RWPE1 (cell line): Measurements from ENCODE around the gene MKLN1.
A peak's percentile ranks its signal among the peaks of the same experiment; 100 is the strongest.

ENCODE experiments used
- CTCF ChIA-PET: fragments of 350-600 bp; sonication (Branson Sonifier 250); formaldehyde crosslinking; extraction: SDS; loops from one replicate; lab custom pipeline; 2021; lab: Yijun Ruan, JAX
- POLR2A ChIA-PET: fragments of 400-600 bp; formaldehyde crosslinking; extraction: SDS; loops from one replicate; lab custom pipeline; 2020; ENCODE audit warnings: antibody characterized with exemption; ENCODE audit not compliant: low non-redundant PET; lab: Yijun Ruan, JAX
- DNase-seq: peaks from one replicate; pipeline ENCODE4 v3.0.0; 2012; ENCODE audit warnings: low spot score
- H3K27ac ChIP-seq: fragments of 450-650 bp; 2 replicates; pipeline ENCODE4 v1.5.1; 2017
- CTCF ChIP-seq: fragments of 450-650 bp; conservative IDR thresholded peaks from 2 replicates; pipeline ENCODE4 v1.5.1; 2017; ENCODE audit warnings: low read depth, mild to moderate bottlenecking

MKLN1 gene

GRCh38 chr7:131536361-131536849 lies 208.7 kb downstream of the MKLN1 start:
- DNase-seq = no peak
- H3K27ac ChIP-seq = no peak overlapping the region
- ChIA-PET POLR2A (no interaction called here), CTCF (no interaction called here)
- no peak for TF ChIP-seq CTCF

- H3K27ac ChIP-seq = peak overlapping the region; percentile 67
- no peak for TF ChIP-seq CTCF
- CTCF ChIA-PET = interaction anchor here (1.1 kb wide), 1 partner anchor 9 kb away, joined by 3 read pairs; no protein-coding TSS in a partner anchor
- DNase-seq = no peak
- POLR2A ChIA-PET = no interaction called here
These were observed 209.9 kb downstream of the MKLN1 start for GRCh38 chr7:131537571-131537978.

GRCh38 chr7:131538071-131538812 lies 210.6 kb downstream of the MKLN1 start:
- ChIA-PET POLR2A (no interaction called here), CTCF (interaction anchor here (0.7 to 1.1 kb wide), 2 partner anchors 8 to 45 kb away, joined by 3 read pairs; no protein-coding TSS in a partner anchor)
- peak overlapping the region; percentile 67 for H3K27ac ChIP-seq
- TF ChIP-seq CTCF = no peak
- DNase-seq = peak; percentile 75

- peak overlapping the region; percentile 67 for H3K27ac ChIP-seq
- POLR2A ChIA-PET = no interaction called here
- no peak for TF ChIP-seq CTCF
- CTCF ChIA-PET = interaction anchor here (0.7 kb wide), 1 partner anchor 45 kb away, joined by 3 read pairs; no protein-coding TSS in a partner anchor
- DNase-seq = no peak
These were observed 211.1 kb downstream of the MKLN1 start for GRCh38 chr7:131538813-131539179.

- no peak for DNase-seq
- no peak for TF ChIP-seq CTCF
- CTCF ChIA-PET = no interaction called here
- POLR2A ChIA-PET = no interaction called here
- H3K27ac ChIP-seq = peak overlapping the region; percentile 4; the same call in 1 of the 2 replicates
These were observed 213.0 kb downstream of the MKLN1 start for GRCh38 chr7:131540491-131541162.

- ChIA-PET POLR2A (no interaction called here), CTCF (no interaction called here)
- TF ChIP-seq CTCF = no peak
- DNase-seq = no peak
- H3K27ac ChIP-seq = no peak overlapping the region
These were observed 215.6 kb downstream of the MKLN1 start for GRCh38 chr7:131543298-131543697.
